Measurements from ENCODE around the gene PATZ1.

- TF ChIP-seq POLR2AphosphoS5 (IDR thresholded peaks at IDR 0.05) (no peak), POLR2A (IDR thresholded peaks at IDR 0.05) (no peak), CTCF (IDR thresholded peaks at IDR 0.05) (no peak), EP300 (IDR thresholded peaks at IDR 0.05) (no peak)
These were observed 57.5 kb downstream of the PATZ1 start for GRCh38 chr22:31288496-31289240.
